Spleen (tissue), 7 donors: Measurements from ENCODE around the gene ANKS1B.

Experiments used
- POLR2A ChIP-seq, 3 donors: fragments of 450-650 bp; IDR thresholded peaks; one replicate each; pipeline ENCODE4 v1.5.1; 2017; ENCODE audit warnings: antibody characterized with exemption in 3 of 3, mild to moderate bottlenecking in 1 of 3
- POLR2AphosphoS5 ChIP-seq, 3 donors: sonication (generic); formaldehyde crosslinking; IDR thresholded peaks; one replicate each; pipeline ENCODE4 v1.5.1; 2017; ENCODE audit warnings: antibody characterized with exemption in 3 of 3
- TF ChIP-seq, protein P1 (sequence below), 11 experiments: fragments of 200-600 bp in 7 of 11; fragments of 450-650 bp in 4 of 11; sonication (generic) in 4 of 11; IDR thresholded peaks in 8 of 11; conservative IDR thresholded peaks in 3 of 11; 1 replicate in 7 of 11; 2 replicates in 4 of 11; pipeline versions ENCODE4 v1.4.0 to v1.8.0; 2016 to 2021; ENCODE audit warnings: antibody characterized with exemption in 11 of 11, inconsistent platforms in 4 of 11, mild to moderate bottlenecking in 1 of 11
- donor health status: DM: no; HTN: no; CAD: no; lungs with moderate emphysema.
- donor health status: DM: no; HTN: no; CAD: no.
- donor health status: DM: no; HTN: no; CAD: no.

DNA sequence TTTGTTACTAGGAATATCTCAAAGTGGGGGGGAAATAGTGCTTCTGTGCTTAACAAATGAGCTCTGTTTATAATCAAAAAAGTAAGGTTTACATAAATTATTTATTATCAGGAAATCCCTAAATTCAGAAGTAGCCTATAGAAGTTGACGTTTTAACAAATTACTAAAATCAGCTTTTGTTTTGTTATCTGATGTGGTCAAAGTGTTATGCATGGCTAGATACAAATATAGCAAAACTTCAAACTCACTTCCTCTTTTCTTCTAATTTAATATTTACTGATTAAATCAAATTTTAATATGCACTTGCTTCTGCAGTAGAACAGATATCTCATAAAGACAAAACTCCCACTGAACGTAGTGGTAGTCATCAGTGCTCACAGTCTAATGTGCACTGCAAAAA, 289.7 kb downstream of the ANKS1B start:
- TF ChIP-seq POLR2A (IDR thresholded peaks at IDR 0.05) (no peak), POLR2AphosphoS5 (IDR thresholded peaks at IDR 0.05) (no peak)
- TF ChIP-seq, protein P1, sequence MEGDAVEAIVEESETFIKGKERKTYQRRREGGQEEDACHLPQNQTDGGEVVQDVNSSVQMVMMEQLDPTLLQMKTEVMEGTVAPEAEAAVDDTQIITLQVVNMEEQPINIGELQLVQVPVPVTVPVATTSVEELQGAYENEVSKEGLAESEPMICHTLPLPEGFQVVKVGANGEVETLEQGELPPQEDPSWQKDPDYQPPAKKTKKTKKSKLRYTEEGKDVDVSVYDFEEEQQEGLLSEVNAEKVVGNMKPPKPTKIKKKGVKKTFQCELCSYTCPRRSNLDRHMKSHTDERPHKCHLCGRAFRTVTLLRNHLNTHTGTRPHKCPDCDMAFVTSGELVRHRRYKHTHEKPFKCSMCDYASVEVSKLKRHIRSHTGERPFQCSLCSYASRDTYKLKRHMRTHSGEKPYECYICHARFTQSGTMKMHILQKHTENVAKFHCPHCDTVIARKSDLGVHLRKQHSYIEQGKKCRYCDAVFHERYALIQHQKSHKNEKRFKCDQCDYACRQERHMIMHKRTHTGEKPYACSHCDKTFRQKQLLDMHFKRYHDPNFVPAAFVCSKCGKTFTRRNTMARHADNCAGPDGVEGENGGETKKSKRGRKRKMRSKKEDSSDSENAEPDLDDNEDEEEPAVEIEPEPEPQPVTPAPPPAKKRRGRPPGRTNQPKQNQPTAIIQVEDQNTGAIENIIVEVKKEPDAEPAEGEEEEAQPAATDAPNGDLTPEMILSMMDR (IDR thresholded peaks at IDR 0.05 in 8 of 11, conservative IDR thresholded peaks at IDR 0.05 in 3 of 11): no peak
